IMR-90 (cell line): ENCODE data around the gene NUAK1. TPM values are rescaled to one million over a fixed set of nuclear protein-coding genes. Genes with fewer than 3 reads are reported as not detected.

Experiments
- ATAC-seq: fragments of 200-7000 bp; cut with Tn5 transposase; 2 replicates; pipeline ENCODE4 v1.9.1; 2020; ENCODE audit warnings: low read depth, mild to moderate bottlenecking, moderate library complexity
- BruUV-seq: library from RNA; stranded (reverse); fragments of 400-500 nt; replicated peaks from 2 replicates; lab custom pipeline; 2021; lab: Mats Ljungman, UMichigan
- CTCF ChIA-PET: fragments of 300-600 bp; formaldehyde crosslinking; extraction: SDS; loops from one replicate; lab custom pipeline; 2021; ENCODE audit warnings: antibody characterized with exemption; lab: Yijun Ruan, JAX
- POLR2A ChIA-PET: fragments of 300-600 bp; sonication (Branson Sonifier 250); formaldehyde crosslinking; loops from one replicate; lab custom pipeline; 2022; ENCODE audit warnings: antibody characterized with exemption; ENCODE audit not compliant: unreplicated experiment; lab: Charles Lee
- DNase-seq: peaks from one replicate; pipeline ENCODE4 v3.0.0; 2013
- H2AFZ ChIP-seq: replicated peaks from 2 replicates; pipeline ENCODE3; 2013; ENCODE audit warnings: low read length, mild to moderate bottlenecking; ENCODE audit not compliant: poor library complexity
- H2AK5ac ChIP-seq: 2 replicates; pipeline ENCODE4 v1.6.1; 2013; ENCODE audit warnings: low read depth, low read length, inconsistent platforms
- H2AK9ac ChIP-seq: replicated peaks from 2 replicates; pipeline ENCODE3; 2013; ENCODE audit warnings: mild to moderate bottlenecking, low read depth, low read length, moderate library complexity; ENCODE audit not compliant: poor library complexity
- H2BK120ac ChIP-seq: 2 replicates; pipeline ENCODE4 v1.6.1; 2013; ENCODE audit warnings: low read depth, low read length, inconsistent platforms
- H2BK15ac ChIP-seq: 3 replicates; pipeline ENCODE4 v1.6.1; 2013; ENCODE audit warnings: low read depth, low read length, inconsistent platforms
- H2BK20ac ChIP-seq: 2 replicates; pipeline ENCODE4 v1.6.1; 2013; ENCODE audit warnings: low read depth, mild to moderate bottlenecking, inconsistent platforms, low read length, moderate library complexity
- H2BK5ac ChIP-seq: 2 replicates; pipeline ENCODE4 v1.6.1; 2013; ENCODE audit warnings: mild to moderate bottlenecking, low read depth, low read length, inconsistent platforms; ENCODE audit not compliant: poor library complexity, severe bottlenecking
- H3K14ac ChIP-seq: replicated peaks from 2 replicates; pipeline ENCODE4 v1.6.1; 2013; ENCODE audit warnings: low read depth, low read length, inconsistent platforms
- H3K18ac ChIP-seq: 2 replicates; pipeline ENCODE4 v1.6.1; 2013; ENCODE audit warnings: low read depth, low read length, control low read depth
- H3K23ac ChIP-seq: 2 replicates; pipeline ENCODE4 v1.6.1; 2013; ENCODE audit warnings: low read depth, low read length, inconsistent platforms
- H3K27ac ChIP-seq: 2 replicates; pipeline ENCODE4 v1.5.1; 2013; ENCODE audit warnings: mild to moderate bottlenecking, control low read depth, low read length; ENCODE audit not compliant: insufficient read depth
- H3K27me3 ChIP-seq: 2 replicates; pipeline ENCODE4 v1.6.1; 2013; ENCODE audit warnings: low read length; ENCODE audit not compliant: control insufficient read depth, insufficient read depth
- H3K36me3 ChIP-seq: 2 replicates; pipeline ENCODE4 v1.6.1; 2013; ENCODE audit warnings: low read length, mixed read lengths; ENCODE audit not compliant: control insufficient read depth, insufficient read depth
- H3K4ac ChIP-seq: 2 replicates; pipeline ENCODE4 v1.6.1; 2013; ENCODE audit warnings: low read depth, low read length, inconsistent platforms
- H3K4me1 ChIP-seq: 2 replicates; pipeline ENCODE4 v1.6.1; 2013; ENCODE audit warnings: low read length, mixed read lengths; ENCODE audit not compliant: control insufficient read depth, insufficient read depth
- H3K4me2 ChIP-seq: 2 replicates; pipeline ENCODE4 v1.6.1; 2013; ENCODE audit warnings: low read depth, mild to moderate bottlenecking, control low read depth, low read length, moderate library complexity
- H3K4me3 ChIP-seq: 2 replicates; pipeline ENCODE4 v1.5.1; 2013; ENCODE audit warnings: low read depth, mild to moderate bottlenecking, control low read depth, low read length, moderate library complexity; ENCODE audit not compliant: insufficient read depth
- H3K56ac ChIP-seq: 2 replicates; pipeline ENCODE4 v1.6.1; 2013; ENCODE audit warnings: low read length, inconsistent platforms; ENCODE audit not compliant: insufficient read depth; ENCODE audit errors: extremely low read depth
- H3K79me1 ChIP-seq, 2 experiments: 2 replicates each; pipeline ENCODE4 v1.6.1; 2013; ENCODE audit warnings: low read length in 2 of 2, inconsistent platforms in 1 of 2, low read depth in 1 of 2
- H3K9ac ChIP-seq: 2 replicates; pipeline ENCODE4 v1.6.1; 2013; ENCODE audit warnings: low read depth, low read length, control low read depth
- H3K9me1 ChIP-seq: 2 replicates; pipeline ENCODE4 v1.6.1; 2013; ENCODE audit warnings: low read length, inconsistent platforms; ENCODE audit not compliant: insufficient read depth
- H3K9me3 ChIP-seq: 2 replicates; pipeline ENCODE4 v1.6.1; 2013; ENCODE audit warnings: low read length; ENCODE audit not compliant: control insufficient read depth, insufficient read depth
- H4K20me1 ChIP-seq: 2 replicates; pipeline ENCODE4 v1.6.1; 2013; ENCODE audit warnings: low read length, inconsistent platforms; ENCODE audit not compliant: insufficient read depth
- H4K5ac ChIP-seq: 2 replicates; pipeline ENCODE4 v1.6.1; 2013; ENCODE audit warnings: mild to moderate bottlenecking, low read depth, low read length, control low read depth
- H4K8ac ChIP-seq, 2 experiments: 2 replicates each; pipeline ENCODE4 v1.6.1; 2013; ENCODE audit warnings: low read depth in 2 of 2, low read length in 2 of 2, control low read depth in 1 of 2, inconsistent platforms in 1 of 2
- H4K91ac ChIP-seq: 2 replicates; pipeline ENCODE4 v1.6.1; 2013; ENCODE audit warnings: low read depth, low read length, inconsistent platforms; ENCODE audit not compliant: insufficient read depth
- BHLHE40 ChIP-seq: fragments of 150-350 bp; IDR thresholded peaks from 2 replicates; pipeline ENCODE4 v1.6.1; 2016; ENCODE audit warnings: mild to moderate bottlenecking, low read depth, low read length
- CTCF ChIP-seq: conservative IDR thresholded peaks from 2 replicates; pipeline ENCODE4 v1.5.1; 2012; ENCODE audit warnings: mild to moderate bottlenecking, low read depth, low read length, improper control_type of control experiment
- FOS ChIP-seq: fragments of 150-350 bp; IDR thresholded peaks from 2 replicates; pipeline ENCODE4 v1.6.1; 2016; ENCODE audit warnings: low read depth, low read length
- MAFK ChIP-seq: IDR thresholded peaks from 2 replicates; pipeline ENCODE4 v1.6.1; 2012; ENCODE audit warnings: low read depth, low read length, improper control_type of control experiment
- MAZ ChIP-seq: IDR thresholded peaks from 2 replicates; pipeline ENCODE4 v1.6.1; 2012; ENCODE audit warnings: low read depth, mild to moderate bottlenecking, low read length, improper control_type of control experiment, moderate library complexity, borderline replicate concordance
- MXI1 ChIP-seq: IDR thresholded peaks from 2 replicates; pipeline ENCODE4 v1.6.1; 2012; ENCODE audit warnings: low read depth, mild to moderate bottlenecking, low read length, moderate library complexity, borderline replicate concordance
- NFE2L2 ChIP-seq: fragments of 150-350 bp; IDR thresholded peaks from 2 replicates; pipeline ENCODE4 v1.6.1; 2016; ENCODE audit warnings: low read depth, mild to moderate bottlenecking, low read length
- USF2 ChIP-seq: fragments of 150-350 bp; IDR thresholded peaks from 2 replicates; pipeline ENCODE4 v1.6.1; 2017; ENCODE audit warnings: mild to moderate bottlenecking, antibody characterized with exemption, low read length, low read depth
- WGBS, 2 experiments: methylation state at CpG; one replicate each; pipeline versions ENCODE4 v1.1.5 to v1.1.7; 2013; ENCODE audit warnings: missing lambda C conversion rate in 2 of 2; ENCODE audit not compliant: insufficient read length in 1 of 2; ENCODE audit errors: extremely low coverage in 2 of 2; 5-methylcytosine and 5-hydroxymethylcytosine counted together
- dilution Hi-C: fragments of 300-500 bp; cut with HindIII; formaldehyde crosslinking; loops from one replicate; pipeline ENCODE4 v1.14.3; 2018; ENCODE audit warnings: low sequenced_read_pairs; ENCODE audit not compliant: unreplicated experiment
- in situ Hi-C: fragments of 300-500 bp; cut with MboI; formaldehyde crosslinking; loops from 3 replicates; pipeline ENCODE4 v1.14.3; 2019; ENCODE audit warnings: low sequenced_read_pairs, inconsistent platforms, mixed read lengths
- intact Hi-C: fragments of 100-400 bp; cut with micrococcal nuclease; formaldehyde crosslinking; loops from 2 replicates; pipeline ENCODE4 v1.10.0; 2022
- polyA plus RNA-seq, 3 experiments: library from polyadenylated mRNA; depleted of rRNA; stranded (reverse); fragments of >200 nt; gene quantifications; 2 replicates each; pipeline ENCODE4 v1.2.3, GENCODE V29; 2012; ENCODE audit warnings: low replicate concordance in 1 of 3
- total RNA-seq: library from RNA; depleted of rRNA; stranded (reverse); fragments of >200 nt; gene quantifications from 2 replicates; pipeline ENCODE4 v1.2.3, GENCODE V29; 2012

Gene NUAK1
- total and polyA plus RNA-seq, 2 of the 4 experiments (the other 2 are of a cell fraction) = 4.8 to 8.8 TPM

- Histone ChIP-seq H3K9me1 (no peaks in the 10 kb centered on the region), H4K20me1 (no peaks in the 10 kb centered on the region), H4K91ac (no peak overlapping the region), H4K5ac (no peak overlapping the region), H2BK20ac (no peak overlapping the region), H2BK15ac (no peak overlapping the region; the same call in 2 of the 3 replicates), H3K23ac (no peak overlapping the region), H3K4me1 (no peaks in the 10 kb centered on the region), H2AK5ac (no peak overlapping the region), H3K79me1 (no peaks in the 10 kb centered on the region), H2AFZ (no peak overlapping the region), H2AK9ac (no peak overlapping the region), H3K4ac (no peak overlapping the region), H3K9ac (no peak overlapping the region), H3K27me3 (no peaks in the 10 kb centered on the region), H2BK5ac (no peak overlapping the region), H2BK120ac (no peak overlapping the region), H3K4me3 (no peak overlapping the region), H3K36me3 (no peaks in the 10 kb centered on the region), H3K14ac (no peak overlapping the region), H3K9me3 (no peaks in the 10 kb centered on the region), H3K27ac (no peak overlapping the region), H3K18ac (no peak overlapping the region), H4K8ac (no peak overlapping the region), H3K56ac (no peak overlapping the region), H3K4me2 (no peak overlapping the region)
- no peak for TF ChIP-seq NFE2L2
- no peak for TF ChIP-seq USF2
- TF ChIP-seq CTCF = no peak
- no peak for TF ChIP-seq MXI1
- TF ChIP-seq MAZ = no peak
- TF ChIP-seq FOS = no peak
- TF ChIP-seq MAFK = no peak
- no peak for TF ChIP-seq BHLHE40
- BruUV-seq = no TSS peak
- 93% methylated on average over 3 of the region's 6 CpGs; no CpG with 5 or more reads in 1 of the 2 experiments for WGBS, 2 experiments
- ChIA-PET CTCF (interaction anchor here (0.6 kb wide), 1 partner anchor 14 kb away, joined by 3 read pairs; no protein-coding TSS in a partner anchor), POLR2A (no interaction called here)
- dilution Hi-C loops = no loop called here
- DNase-seq = no peak
- ATAC-seq = no peak
- in situ Hi-C loops = no loop called here
- intact Hi-C loops = no loop called here
These were observed 99.5 kb downstream of the NUAK1 start for GRCh38 chr12:106039242-106039641.
